NCI-H2081 (cell line): Measurements from ENCODE around the gene ABHD6.
"Not testable (repeated sequence)": the region's sequence is repeated elsewhere in the genome, so short reads cannot be mapped to it uniquely, and the experiment has no call there.

ENCODE experiments used
- DNase-seq, 2 experiments: peaks; one replicate each; lab custom pipeline; 2025; lab: John Stamatoyannopoulos, UW

ABHD6 gene

GRCh38 chr3:58210761-58211460 lies 26.7 kb upstream of the ABHD6 start, which contains the start of gene DNASE1L3:
Gene DNASE1L3 (minus strand): TSS chr3:58210972. CDS start chr3:58210906, 66 bp downstream.
- no peak for DNase-seq

DNA sequence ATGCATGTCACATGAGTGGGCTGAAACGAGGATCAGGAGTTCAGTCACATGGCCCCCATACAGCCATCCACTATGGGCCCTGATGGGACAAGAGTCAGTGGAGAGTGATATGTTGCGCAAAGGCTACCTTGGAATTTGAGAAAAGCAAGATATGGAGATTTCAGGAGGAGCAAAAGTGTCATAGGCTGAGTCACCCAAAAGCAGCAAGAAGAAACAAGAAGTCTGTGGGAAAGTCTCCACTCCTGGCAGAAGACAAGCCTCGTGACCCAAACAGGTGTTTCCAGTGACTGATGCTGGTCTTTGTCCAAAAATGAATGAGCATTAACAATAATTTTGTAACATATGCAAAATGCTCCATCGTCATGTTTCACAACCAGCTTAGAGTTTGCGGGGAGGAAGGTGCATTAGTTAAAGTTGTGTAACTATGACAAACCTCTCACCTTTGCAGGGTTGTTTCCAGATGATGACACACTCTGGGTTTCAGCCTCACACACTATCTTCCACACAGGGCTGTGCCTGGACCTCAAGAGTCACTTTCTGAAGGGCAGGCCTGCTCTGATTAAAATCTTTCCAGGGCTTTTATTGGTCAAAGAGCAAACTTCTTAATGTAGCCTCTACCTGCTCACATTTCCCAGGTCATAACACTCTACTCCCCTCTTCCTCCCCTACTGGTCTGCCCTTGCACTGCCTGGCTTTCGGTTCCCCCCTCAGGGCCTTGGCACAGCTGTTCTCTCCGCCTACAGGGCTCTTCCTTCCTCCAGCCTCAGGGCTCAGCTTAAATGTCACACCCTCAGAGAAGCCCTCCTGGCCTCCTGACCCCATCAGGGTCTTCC lies 22.9 kb upstream of the ABHD6 start:
- no peak for DNase-seq

DNA sequence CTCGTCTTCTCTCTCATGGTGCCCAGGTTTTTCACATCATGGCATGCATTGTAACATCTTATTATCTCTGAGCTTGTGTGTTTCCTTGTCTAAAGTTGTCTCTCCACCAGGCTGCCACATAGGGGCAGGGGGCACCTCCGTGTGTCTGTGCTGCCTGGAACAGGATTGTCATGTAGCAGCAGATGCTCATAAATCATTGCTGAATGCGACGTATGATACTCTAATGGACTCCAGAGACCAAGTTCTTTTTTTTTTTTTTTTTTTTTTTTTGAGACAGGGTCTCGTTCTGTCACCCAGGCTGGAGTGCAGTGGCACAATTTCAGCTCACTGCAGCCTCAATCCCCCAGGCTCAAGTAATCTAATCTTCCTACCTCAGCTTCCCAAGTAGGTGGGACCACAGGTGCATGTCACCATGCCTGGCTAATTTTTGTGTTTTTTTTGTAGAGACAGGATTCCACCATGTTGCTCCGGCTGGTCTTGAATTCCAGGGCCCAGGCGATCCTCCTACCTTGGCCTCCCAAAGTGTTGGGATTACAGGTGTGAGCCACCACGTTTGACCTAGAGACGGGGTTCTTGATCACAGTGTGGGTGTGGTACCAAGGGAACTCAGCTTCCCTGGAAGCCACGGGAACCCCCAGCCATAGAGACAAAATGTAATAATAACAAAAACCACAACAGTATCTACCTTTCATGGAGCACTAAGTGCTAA lies 22.1 kb upstream of the ABHD6 start:
- no peak for DNase-seq

GRCh38 chr3:58216496-58217195 lies 20.9 kb upstream of the ABHD6 start:
- DNase-seq = no peak

DNA sequence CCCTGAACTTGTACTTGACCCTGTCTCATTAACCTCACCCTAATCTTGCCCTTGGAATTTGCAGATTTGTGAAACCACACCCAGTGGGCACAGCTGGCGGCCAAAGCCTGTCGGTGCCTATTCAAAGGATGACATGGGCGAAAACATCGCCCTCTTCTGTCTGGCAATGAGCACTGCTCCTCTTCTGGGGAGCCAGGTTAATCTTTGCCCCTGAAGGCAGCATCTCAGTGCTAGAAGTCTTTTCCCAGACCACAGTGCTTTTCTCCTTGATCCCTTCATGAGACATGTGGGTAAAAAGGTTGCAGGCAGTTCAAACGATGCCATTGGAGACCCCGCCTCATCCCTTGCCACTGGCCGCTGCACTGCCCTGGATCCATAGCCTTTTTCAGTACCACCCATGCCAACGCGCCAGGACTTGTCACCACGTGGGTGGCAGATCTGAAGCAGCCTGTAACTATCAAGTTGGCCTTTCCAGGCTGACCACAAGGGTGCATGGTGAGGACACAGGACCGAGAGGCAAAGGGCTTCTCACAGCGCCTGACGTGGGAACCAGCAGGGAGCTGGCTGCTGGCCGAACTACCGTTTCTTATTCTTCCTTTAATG lies 20.3 kb upstream of the ABHD6 start:
- peak; percentile 11 to 39 for DNase-seq

DNA sequence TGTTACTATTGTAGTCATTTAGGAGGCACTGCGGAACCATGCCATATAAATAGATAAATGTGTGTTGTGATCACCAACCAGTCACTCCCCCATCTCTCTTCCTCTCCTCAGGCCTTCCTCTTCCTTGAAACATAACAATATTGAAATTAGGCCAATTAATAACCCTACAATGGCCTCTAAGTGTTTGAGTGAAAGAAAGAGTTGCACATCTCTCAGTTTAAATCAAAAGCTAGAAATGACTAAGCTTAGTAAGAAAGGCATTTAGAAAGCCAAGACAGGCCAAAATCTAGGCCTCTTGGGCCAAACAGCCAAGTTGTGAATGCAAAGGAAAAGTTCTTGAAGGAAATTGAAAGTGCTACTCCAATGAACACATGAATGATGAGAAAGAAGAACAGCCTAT lies 18.7 kb upstream of the ABHD6 start:
- DNase-seq = no peak

DNA sequence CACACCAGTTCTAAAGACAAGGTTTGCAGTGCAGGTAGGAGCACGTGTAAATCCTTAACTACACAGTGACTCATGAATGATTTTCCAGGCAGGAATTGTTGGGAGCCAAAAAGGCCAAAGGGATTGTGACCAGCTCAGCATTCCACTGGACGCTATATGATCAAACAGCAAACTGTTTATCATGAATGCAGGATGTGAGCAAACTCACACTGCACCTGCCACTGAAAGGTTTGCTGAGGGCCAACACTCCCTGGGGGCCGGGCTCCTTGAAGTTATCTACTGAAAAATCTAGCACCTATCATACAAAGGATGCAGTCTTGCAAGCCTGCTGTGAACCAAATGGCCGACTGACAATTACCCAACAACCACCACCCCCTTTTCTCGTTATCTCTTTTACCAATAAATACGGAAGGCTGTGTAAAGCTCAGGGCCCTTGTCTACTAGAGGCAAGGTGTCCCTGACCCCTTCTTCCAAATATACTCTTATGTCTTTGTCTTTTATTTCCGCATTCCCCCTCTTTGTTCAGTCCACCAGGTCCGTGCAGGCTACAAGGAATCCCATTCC lies 15.3 kb upstream of the ABHD6 start:
- no peak for DNase-seq

DNA sequence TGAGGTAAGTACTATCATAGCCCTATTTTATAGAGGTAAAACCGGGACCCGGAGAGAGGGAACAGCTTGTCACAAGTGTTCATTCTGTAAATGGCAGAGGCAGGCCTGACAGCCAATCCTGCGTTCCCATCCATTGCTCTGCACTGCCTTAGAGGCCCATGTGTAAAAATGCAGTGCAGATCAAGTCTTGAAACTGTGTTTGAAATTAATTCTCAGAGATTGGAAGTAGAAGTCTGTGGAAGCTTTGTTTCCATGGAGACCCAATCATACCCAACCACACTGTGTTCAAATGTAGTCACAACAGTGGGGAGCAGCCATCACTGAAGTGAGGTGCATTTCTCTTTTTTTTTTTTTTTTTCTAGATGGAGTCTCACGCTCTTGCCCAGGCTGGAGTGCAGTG lies 13.7 kb upstream of the ABHD6 start:
- DNase-seq = no peak

- not testable (repeated sequence) for DNase-seq
These were observed 9.7 kb upstream of the ABHD6 start for GRCh38 chr3:58227933-58228332.

DNA sequence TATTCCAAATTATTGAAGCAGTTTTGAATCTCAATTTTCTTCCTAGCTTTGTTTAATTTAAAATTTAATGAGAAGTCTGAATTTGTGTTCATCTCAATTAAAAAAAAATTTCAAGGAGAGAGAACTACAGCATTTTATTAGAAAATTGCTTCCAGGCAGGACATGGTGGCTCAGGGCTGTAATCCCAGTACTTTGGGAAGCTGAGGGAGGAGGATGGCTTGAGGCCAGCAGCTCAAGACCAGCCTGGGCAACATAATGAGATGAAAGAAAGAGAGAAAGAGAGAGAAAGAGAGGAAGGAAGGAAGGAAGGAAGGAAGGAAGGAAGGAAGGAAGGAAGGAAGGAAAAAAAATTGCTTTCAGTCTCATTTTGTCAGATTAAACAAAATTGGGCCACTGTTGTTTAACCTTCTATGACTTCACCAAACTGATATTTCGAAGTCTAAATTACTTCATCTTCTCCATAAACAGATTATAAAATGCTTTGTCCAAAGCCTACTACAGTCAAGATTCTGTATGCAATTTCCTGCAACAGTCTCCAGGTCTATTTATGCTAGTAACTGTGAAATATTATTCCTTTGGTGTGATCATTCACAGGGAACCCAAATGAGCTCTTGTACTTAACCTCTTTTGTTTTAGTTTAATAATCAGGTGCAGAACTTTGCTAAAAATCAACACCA lies 6.6 kb upstream of the ABHD6 start:
- DNase-seq = no peak

DNA sequence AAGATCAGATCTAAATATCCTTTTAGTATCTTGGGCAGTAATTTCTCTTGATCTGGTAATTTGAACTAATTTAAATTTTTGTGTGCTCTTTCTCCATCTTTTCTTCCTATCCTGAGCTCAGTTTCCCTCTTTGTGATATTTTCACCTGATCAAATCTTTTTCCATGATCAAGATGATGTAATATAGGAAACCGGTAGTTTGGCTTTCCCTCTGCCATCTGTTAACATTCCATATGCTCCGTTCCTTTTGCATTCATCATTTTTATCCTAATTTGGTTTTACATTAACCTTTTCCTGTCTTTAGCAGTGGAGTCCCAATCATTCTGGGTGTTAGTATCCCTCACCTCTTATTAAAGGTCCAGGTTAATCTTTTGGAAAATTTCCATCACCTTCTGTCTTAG lies 5.9 kb upstream of the ABHD6 start:
- no peak for DNase-seq

DNA sequence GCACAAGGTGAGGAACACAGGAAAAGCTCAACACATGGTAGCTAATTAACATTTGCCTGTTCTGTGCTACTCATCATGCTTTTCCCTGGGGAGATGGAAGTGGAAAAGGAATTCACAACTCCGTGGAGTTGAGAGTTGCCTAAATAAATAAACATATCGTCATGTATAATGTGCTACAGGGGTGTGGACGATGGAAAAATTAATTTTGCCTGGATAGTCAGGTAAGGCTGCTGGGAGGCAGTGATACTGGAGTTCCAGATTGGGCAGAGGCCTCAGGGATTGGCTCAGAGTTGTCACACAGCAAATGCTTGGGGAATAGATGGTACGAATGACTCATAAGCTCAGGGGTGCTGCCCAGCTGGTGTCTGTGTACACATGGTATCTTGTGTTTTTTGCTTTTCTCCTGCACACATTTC lies 3.1 kb upstream of the ABHD6 start:
- no peak for DNase-seq

- no peak for DNase-seq
These were observed 1.6 kb upstream of the ABHD6 start for GRCh38 chr3:58235970-58236369.

GRCh38 chr3:58236527-58237237 lies 910 bp upstream of the ABHD6 start:
- DNase-seq = no peak

GRCh38 chr3:58237941-58238681 lies 519 bp downstream of the ABHD6 start:
- DNase-seq = no peak

DNA sequence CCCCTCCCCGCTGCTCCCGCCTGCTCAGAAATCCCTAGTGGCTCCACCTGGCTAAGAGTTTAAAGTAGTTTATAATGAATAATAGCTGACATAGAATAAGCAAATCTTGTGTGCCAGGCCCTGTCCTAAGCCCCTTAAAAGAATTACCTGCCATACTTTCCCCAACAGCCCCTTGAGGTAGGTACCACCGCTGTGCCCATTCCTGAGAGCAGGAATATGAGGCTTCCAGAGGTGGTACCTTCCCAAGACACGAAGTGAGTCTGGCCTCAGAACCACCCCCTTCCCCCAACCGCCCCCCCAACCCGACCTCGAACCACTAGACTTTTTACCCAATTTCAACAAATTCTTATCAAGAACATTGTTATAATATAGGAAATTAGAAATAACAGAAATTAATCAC lies 1.2 kb downstream of the ABHD6 start:
- DNase-seq = no peak

- DNase-seq = no peak
These were observed 3.9 kb downstream of the ABHD6 start for GRCh38 chr3:58241306-58242044.

DNA sequence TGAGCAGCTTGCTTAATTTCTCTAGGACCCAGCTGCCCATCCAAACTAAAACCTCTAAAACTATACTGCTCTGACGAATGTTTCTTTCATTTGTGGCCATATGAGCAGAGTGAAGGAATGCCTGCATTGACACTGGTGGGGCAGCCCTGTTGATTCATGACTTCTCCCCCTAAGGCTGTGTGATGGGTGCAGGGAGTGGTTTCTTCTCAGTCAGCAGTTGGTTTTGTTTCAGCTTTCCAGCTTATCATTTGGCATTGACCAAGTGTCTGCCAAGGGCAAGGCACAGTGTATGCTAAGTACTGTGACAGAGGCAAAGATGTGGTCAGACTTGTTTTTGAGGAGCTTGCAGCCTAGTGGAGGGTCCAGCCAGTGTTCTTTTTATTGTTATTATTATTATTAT lies 4.7 kb downstream of the ABHD6 start:
- DNase-seq = no peak

GRCh38 chr3:58242860-58243259 lies 5.3 kb downstream of the ABHD6 start:
- not testable (repeated sequence) for DNase-seq
